RPMI7951 (cell line): Measurements from ENCODE around the gene FMN1. TPM values are rescaled to one million over a fixed set of nuclear protein-coding genes. Genes with fewer than 3 reads are reported as not detected.

Source experiments
- DNase-seq: peaks from one replicate; pipeline ENCODE4 v3.0.0-alpha.2; 2012; ENCODE audit warnings: low read depth
- total RNA-seq: library from RNA; depleted of rRNA; stranded (reverse); fragments of >200 nt; shearing (Covaris generic); gene quantifications from 2 replicates; pipeline ENCODE4 v1.2.3, GENCODE V29; 2014

FMN1 gene
- total RNA-seq, 1 experiment from 2014 or later: 5.0 TPM

DNA sequence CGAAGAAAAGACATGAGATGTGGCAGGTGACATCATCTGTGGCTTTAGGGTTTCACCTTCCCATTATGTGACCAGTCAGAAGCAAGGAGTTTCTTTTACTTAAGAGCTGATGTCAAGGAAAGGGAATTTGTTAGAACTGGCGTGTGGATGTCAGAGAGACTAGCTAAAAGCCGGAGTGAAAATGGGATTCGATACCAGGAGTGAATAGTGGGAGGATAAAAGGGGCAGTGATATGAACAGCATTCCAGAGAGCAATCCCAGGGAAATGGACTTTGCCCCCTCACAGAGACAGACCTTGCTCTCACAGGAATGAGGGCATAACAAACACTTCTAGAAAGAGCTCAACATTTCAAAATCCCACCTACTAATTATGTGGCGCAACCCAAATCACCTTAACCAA lies 5.9 kb upstream of the FMN1 start:
- DNase-seq: no peak

DNA sequence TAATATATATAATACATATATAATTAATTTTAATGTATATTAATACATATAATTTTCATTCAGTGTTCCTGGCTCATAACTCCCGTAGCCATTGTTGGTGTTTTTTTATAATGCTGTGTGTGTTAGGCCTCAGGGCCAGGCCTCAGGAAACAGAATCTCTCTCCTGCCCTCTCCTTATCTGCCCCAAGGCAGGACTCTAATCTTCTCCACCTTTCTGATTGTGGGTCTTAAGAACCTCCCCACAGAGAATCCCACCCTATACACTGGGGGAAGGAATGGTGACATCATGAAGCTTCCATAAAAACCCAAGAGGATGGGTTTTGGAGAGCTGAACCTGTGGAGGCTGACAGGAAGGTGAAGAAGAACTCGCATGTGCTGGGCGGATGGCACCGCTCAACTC lies 4.0 kb upstream of the FMN1 start:
- DNase-seq: no peak

DNA sequence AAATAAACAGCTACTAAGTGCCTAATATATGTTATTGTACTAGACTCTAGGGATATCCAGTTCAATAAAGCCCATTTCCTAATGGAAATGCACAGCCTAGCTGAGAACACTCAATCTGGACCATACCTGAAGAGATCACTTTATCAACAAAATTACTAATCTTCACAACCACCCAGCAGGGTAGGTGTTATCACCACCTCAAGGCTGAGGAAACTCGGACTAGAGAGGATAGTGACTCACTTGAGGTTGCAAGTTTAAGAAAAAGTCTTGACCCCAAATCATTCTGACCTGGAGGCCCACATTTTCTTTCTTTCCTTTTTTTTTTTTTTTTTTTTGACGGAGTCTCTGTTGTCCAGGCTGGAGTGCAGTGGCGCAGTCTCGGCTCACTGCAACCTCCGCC lies 3.1 kb upstream of the FMN1 start:
- no peak for DNase-seq

DNA sequence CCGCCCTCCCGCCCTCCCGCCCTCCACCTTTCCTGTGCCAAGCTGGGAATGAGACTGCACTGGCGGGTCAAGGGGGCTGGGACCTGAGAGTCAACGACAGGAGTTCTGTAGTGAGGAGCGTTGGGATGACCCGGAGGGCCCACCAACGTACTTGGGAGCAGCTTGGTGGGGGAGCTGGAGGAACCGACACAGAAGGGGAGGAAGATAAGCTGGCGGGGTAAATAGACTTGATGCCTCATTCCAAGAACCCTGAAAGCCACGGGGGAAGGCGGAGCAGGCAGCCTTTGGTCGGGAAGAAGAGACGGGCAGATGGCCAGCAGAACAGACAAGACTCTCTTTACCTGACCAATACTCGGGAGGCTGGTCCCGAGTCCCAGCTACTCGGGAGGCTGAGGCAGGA lies 277 bp downstream of the FMN1 start:
- DNase-seq: no peak

DNA sequence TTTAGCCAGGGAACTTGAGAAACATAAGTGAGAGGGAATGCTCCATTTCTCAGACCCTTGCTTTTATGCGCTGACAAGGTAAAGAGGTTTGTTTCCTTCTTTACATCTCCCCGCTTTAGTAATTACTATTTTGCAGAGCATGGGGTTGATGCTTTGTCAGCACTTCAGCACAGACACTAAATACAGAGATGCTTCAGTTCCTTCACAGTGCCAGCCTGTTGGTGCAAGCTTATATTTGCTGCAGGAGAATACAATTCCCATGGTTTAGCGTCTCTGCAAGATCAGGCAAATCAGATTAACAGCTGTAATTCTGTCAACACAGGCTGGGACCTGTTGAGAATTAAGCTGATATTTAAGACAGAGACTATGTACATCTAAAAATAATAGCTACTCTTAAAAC lies 2.9 kb downstream of the FMN1 start:
- no peak for DNase-seq

DNA sequence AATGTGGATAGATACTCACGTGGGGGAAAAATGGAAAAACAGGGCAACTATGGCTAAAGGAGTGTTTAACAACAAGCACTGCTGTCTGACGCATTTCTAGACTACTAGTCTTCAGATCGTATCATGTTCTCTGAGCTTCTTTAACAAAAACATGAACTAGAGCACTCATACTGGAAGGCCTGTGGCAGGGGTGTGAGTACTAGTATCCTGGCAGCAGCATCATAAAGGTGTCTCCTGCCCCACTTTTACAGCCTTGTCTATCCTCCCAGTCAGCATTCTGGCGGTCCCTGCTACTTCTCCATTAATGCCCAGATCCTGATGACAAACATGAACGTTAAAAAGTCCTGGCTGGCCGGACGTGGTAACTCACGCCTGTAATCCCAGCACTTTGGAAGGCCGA lies 4.0 kb downstream of the FMN1 start:
- no peak for DNase-seq

DNA sequence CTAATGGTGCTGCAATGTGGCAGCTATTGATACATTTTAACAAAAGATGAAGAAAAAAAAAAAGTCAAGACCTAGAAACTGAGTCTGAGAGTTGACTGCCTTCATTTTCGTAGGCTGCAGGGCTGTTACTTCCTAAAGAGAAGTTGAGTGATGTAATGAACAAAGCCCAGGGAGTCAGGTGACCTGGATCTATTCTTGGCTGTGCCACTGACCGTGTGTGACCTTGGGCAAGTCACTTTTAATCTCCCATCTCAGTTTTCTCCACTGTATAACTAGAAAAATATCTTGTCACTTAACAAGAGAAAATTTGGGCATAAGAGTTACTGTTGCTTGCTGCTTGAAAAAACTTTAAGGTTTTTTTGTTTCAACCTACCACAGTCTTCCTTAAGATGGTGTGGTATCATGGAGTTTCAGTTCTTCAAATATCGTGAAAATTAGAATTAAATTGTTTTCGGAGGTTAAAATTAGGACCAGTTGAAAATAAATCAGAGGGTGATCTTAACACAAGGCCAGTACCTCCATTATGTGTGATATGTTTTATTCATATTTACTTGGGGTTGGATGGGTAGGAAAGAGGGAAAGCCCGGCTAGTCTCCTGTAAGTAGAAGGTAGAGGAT lies 5.8 kb downstream of the FMN1 start:
- no peak for DNase-seq

DNA sequence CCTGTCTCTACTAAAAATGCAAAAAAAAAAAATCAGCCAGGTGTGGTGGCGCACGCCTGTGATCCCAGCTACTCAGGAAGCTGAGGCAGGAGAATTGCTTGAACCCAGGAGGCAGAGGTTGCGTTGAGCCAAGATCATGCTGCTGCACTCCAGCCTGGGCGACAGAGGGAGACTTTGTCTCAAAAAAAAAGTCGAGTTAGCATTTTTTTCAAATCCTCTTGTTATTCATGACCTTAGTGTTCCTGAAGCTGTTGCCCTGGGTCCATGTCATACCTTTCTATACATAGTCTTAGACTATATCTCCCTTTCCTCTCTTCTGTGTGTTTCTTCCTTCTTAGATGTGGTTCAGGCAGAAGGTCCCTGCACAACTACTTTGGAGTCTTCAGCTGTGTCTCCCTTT lies 6.4 kb downstream of the FMN1 start:
- no peak for DNase-seq

DNA sequence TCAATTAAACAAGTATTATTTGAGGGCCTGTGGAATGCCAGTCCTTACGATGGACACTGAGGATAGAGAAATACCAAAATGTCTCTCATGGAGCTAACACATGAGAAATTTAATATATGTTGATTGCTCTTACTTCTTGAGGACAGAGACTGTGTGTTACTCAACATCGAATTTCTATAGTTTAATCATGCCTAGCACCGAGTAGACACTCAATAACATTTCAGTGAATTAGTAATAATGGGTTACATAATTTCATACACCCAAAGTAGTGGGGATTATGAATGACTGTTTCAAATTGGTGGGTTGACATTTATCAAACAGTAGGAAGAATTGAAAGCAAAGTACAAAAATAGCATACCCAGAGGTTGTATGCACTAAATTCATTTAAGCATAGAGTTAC lies 11.2 kb downstream of the FMN1 start:
- no peak for DNase-seq

DNA sequence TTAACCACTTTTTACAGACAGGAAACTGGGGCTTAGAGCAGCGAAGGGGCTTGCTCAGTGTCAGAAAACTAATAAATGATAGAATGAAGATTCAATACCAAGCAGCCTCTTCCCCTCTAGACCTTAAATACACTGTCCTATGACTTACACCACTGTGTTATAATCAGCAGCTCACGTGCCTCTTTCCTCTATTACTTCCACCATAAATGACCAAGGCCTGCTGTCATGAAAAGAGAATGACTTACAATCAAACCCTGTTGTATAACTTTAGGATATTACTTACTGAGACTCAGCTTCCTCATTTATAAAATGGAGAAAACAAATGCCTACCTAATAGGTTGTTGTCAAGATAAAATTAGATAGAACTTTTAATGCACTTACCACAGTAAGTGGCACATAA lies 11.6 kb downstream of the FMN1 start:
- no peak for DNase-seq

DNA sequence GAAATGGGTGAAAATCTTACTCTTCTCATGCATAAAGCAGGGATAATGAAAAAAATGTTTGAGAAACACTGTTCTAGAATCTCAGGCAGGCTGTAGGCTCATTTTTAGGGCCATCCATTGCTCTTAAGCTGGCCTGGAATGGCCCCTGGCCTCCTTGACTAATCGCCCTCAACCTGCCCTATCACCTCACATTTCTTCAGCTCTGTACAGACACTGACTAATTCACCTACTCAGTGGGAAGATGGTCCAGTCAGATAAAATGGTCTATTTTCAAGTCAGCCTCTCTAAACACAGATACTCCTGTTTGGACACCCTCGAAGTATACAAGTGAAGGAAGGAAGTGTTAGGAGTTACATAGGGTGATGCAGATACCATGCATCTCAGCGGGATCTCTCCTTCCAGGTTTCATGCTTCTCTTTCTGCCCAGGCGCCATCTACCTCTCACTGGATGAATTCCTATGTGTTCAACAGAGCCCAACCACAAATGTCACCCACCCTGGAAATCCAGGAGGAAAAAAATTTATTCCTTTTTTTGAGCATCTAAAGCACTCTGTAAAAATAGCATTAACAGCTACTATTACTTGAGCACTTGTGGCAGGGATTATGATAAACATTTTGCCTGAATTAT lies 12.1 kb downstream of the FMN1 start:
- no peak for DNase-seq

DNA sequence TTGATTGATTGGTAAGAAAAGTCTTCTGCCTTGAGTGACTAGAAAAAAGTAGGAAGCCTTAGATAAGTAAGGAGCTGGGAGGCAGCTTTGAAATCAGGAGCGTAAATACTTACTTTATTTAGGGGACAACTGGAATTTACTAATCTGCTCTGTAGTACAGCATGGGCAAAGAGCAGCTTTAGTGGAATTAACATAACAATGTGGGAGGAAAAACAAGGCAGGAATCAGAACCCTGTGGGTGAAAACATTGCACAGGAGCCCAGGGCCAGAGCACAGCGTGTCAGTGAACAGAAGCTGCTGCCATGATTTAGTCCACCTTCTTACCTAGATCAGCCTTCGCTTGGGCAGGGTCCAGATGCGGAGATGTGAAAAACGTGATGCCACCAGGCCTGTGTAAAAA lies 14.6 kb downstream of the FMN1 start:
- no peak for DNase-seq

DNA sequence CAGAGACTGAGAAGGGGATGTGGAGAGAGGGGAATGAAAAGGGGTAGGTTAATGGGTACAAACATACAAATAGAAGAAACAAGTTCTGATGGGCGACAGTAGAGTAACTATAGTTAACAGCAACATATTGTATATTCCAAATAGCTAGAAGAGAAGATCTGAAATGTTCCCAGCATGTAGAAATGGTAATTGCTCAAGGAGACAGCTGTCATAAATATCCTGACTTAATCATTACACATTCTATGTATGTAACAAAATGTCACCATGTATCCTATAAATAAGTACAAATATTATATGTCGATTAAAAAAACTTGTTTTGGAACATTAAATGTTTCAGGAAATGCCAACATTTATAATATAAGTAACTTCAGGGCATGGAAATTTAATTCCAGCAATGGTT lies 23.3 kb downstream of the FMN1 start:
- DNase-seq: no peak

DNA sequence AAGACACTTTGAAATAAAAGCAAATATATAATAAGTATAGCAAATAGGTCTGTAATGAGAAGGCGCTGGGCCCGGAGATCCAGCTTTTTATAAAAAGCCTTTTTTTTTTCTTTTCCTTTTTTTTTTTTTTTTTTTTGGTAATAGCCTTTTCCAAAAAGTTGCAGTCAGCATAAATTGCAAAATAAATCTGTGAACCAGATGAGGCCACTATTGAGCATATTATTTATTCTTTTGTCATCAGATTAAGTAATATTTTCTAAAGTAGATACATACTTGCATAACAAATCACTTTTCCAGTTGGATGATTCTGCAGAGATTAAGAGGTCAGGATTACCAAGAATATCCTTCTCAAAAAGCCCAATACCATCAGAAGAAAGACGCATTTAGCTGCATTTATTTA lies 24.9 kb downstream of the FMN1 start:
- DNase-seq: no peak

DNA sequence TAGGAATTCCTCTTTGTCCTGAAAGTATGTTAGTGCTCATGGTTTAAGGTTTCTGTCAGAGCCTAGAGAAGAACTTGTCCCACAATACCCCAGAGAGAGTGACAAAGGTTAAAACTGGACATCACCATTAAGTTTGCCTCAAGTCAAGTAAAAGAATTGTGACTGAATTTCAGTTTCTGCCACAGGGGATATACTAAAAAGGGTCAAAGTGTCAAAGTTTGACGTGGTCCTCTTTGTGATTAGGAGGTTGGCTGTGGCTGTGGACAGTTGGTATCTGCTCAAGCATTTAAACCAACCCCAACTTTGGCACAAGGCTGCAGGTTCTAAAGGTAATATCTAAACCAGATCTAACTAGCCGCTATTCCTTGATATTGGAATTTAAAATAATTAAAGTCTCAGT lies 26.1 kb downstream of the FMN1 start:
- DNase-seq: no peak

DNA sequence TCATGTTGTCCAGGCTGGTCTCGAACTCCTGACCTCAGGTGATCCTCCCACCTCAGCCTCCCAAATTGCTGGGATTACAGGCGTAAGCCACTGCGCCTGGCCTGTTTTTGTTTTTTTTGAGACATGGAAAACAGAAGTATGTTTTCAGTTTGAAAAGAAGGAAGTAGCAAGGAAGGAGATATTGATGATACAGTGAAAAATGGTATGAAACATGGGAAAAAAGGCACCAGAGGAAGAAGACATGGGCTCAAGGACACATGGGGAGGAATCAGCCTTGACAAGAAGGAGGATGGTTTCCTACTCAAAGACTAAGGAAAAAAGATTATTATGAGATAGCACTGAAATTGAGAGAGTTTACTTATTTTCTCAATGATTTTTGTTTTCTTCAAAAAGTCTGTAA lies 30.7 kb downstream of the FMN1 start:
- no peak for DNase-seq

DNA sequence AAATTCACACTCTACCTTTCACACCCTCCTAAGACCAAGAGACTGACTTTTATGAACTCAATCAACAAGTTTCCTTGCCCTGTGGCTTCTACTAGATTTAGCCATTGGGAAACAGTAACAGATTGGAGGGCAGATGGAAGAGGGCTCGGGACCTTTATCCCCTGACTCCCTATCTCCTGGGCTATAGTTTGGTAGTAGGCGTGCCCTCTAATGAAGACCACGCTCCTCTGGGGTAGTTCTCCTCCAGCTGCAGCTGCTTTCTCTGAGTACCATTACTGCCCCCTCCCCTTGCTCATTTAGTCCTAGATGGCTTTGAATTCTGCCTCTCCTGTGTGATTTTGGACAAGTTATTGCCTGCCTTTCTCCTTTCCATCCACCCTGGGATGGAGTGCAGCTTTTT lies 33.3 kb downstream of the FMN1 start:
- DNase-seq: no peak

DNA sequence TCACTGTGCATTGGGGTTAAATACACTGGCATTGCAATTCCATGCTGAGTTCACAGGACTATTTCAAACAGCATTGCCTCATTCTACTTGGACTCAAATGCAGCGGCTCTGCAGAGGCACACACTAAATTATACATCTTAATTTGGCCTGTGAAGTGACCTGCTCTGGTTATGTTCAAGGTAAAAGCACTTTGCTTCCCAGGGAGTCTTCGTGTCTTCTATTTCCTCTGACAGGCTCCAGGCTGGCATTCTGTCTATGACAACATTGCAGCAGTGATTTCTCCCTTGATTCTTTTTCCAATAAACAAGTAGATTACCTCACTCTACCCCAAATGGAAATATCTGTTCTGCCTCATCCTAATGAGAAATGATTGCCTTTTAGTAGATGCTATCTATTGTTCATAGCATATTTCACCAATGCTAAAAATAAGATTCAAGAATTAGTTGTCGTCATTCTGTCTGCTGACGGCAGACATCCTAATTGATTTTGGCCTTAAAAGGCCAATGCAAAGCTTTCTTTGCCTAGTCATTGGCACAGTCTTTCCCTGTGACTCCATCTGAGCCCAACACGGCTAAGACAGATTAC lies 33.8 kb downstream of the FMN1 start:
- no peak for DNase-seq

DNA sequence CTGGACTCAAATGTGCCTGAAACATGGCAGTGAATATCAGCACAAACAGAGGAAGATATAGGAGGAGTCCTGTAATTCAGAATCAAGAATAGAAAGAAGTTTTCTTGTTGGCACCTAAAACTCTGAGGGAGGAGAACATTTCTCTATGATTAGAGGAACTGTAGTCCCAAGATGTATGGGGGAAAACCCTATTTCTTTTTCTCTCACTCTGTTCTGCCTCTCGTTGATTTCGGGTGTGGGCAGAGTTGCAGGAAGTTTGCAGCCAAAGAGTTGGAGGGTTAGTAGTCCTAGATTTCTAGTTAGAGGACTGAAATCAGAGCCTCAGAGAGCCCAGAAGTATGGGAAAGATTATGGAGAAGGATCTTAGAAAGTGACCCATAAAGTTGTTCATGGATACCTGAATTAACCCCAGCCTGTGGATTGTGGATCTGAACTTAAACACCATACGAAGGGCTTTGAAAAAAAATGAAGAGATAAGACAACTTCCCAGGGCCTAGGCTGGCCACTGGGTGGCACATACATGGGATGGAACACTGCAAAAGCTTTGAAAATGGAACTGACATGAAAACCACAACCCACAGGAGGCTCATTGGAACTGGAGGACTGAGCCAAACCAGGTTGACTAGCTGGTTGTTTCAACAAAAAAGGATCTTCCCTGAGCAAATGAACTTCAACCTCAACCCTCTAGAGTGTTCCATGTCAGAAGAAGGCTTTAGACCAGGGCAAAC lies 34.6 kb downstream of the FMN1 start:
- DNase-seq: peak; percentile 68

DNA sequence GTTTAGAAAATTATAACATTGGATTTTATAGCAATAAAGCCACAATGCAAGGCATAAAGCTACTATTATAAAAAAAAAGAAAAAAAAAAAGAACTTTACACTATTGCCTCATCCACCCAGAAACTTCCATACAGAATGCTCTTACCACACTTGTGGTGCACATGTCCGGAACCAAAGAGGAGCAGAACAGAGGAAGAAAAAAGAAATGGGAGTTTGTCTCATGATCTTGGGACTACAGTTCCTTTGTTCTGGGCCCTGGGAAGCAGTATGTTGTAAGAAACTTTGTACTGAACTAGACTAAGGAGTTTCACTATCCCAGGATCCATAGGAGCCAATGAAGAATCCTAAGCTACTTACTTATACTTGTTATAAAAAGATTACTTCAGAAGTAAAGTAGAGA lies 36.1 kb downstream of the FMN1 start:
- DNase-seq: no peak

DNA sequence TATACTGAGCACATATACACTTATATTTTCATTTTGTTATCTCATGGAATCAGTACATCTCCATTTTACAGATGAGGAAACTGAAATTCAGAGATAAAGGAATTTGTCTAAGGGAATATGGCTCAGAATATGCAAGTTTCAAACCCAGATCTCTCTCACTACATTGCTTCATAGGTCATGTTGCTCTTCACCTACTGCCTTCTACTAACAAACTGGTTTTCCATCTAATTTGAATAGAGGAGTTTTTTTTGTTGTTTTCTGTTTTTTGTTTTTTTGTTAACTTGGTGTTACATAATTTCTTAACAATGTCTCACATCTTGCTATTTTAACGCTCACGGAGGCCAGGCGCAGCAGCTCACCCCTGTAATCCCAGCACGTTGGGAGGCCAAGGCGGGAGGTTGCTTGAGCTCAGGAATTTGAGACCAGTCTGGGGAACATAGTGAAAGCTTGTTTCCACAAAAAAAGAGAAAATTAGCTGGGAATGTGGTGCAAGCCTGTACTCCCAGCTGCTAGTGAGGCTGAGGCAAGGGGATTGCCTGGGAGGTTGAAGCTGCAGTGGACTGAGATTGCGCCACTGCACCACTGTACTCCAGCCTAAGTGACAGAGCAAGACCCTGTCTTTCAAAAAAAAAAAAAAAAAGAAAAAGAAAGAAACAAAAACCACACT lies 37.0 kb downstream of the FMN1 start:
- no peak for DNase-seq

DNA sequence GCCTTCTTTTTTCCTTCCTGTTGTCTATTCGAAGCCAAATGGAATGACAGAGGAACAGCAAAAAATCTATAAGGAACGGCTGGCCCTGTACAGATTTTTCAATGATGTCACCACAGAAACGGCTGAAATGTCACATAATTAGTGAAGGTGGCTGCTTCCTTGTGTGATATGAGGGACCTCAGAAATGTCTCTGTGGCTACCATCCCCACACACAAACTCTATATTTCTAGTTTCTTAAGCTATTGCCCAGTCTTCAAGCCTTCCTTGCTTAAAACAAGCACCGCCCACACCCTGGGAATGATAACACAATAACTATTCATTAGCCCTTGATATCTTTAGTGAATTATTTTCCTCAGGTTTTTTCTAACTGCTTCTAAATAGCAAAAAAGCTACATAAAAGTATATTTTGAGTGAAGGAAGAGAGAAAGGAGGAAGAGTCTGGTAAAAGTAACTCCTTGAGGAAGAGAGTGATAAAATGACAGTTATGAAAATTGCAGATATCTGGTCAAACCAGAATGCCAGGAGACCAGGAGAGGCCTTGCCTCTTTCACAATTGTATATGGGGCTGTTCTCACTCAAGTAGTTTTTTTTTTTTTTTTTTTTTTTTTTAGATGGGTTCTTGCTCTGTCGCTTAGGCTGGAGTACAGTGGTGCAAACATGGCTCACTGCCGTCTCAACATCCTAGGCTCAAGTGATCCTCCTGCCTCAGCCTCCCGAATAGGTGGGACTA lies 38.7 kb downstream of the FMN1 start:
- no peak for DNase-seq
